NB4 (cell line): Measurements from ENCODE around the gene NEK8.

Experiments used
- CTCF ChIP-seq: IDR thresholded peaks from one replicate; pipeline ENCODE4 v1.5.1; 2012; ENCODE audit warnings: low read depth, low read length
- POLR2A ChIP-seq: IDR thresholded peaks from 2 replicates; pipeline ENCODE4 v1.6.1; 2011; ENCODE audit warnings: mild to moderate bottlenecking; ENCODE audit not compliant: insufficient read length; ENCODE audit errors: extremely low read depth

DNA sequence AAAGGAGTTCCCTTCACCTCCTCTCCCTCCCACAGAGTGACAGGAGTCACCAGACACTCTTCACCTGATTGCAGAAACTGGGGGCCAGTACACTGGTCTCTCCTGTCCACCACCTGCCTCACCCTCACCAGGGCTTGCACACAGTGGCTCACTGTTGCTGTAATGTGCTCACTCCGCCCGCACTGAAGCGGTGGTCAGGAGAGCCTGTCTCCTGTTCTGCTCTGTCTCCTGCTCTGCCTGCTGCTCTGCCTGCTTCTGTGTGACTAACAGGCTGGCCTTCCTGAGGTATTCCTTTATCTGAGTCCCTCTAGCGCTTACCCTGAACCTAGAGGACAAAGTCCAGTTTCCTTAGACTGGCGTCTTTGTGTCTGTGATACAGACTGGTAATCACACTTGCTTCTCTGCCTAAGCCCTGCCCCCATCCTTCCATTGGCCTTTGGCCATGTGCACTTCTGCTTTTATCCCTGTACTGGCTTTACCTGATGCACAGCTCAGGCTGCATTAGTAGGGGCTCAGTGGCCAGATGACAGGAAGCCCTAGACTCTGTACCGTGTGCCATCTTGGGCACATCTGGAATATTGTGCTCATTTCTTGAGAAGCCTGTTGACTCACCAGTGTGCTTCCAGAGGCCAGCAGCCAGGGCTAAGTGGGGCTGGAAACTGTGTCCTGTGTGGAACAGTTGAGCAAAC, 30.2 kb upstream of the NEK8 start:
- no peak for TF ChIP-seq CTCF
- TF ChIP-seq POLR2A, result no peak
